Heart right ventricle (tissue), 16 donors: Measurements from ENCODE around the gene C4orf36. TPM values are rescaled to one million over a fixed set of nuclear protein-coding genes. Genes with fewer than 3 reads are reported as not detected.

Experiments
- ATAC-seq, 8 donors: fragments of 200-7000 bp; cut with Tn5 transposase; one replicate each; pipeline ENCODE4 v1.9.1; 2020; ENCODE audit warnings: mild to moderate bottlenecking in 8 of 8, moderate library complexity in 8 of 8, moderate number of reproducible peaks in 1 of 8
- DNase-seq, 2 donors: peaks; one replicate each; pipeline ENCODE4 v3.0.0-alpha.2; 2020
- H3K27ac ChIP-seq, 10 donors: fragments of 200-600 bp; sonication (generic) in 2 of 10; one replicate each; pipeline versions ENCODE4 v1.5.0 to v1.8.0; 2020 to 2022; ENCODE audit warnings: mild to moderate bottlenecking in 3 of 10
- H3K27me3 ChIP-seq, 7 donors: fragments of 200-600 bp; one replicate each; pipeline ENCODE4 v1.8.0; 2021 to 2022; ENCODE audit warnings: mild to moderate bottlenecking in 2 of 7
- H3K36me3 ChIP-seq, 9 donors: fragments of 200-600 bp; sonication (generic) in 1 of 9; one replicate each; pipeline versions ENCODE4 v1.5.0 to v1.8.0; 2020 to 2022; ENCODE audit warnings: mild to moderate bottlenecking in 2 of 9
- H3K4me1 ChIP-seq, 9 donors: fragments of 200-600 bp; sonication (generic) in 1 of 9; one replicate each; pipeline versions ENCODE4 v1.5.0 to v1.8.0; 2020 to 2022; ENCODE audit warnings: mild to moderate bottlenecking in 4 of 9
- H3K4me3 ChIP-seq, 10 donors: fragments of 200-600 bp; sonication (generic) in 2 of 10; one replicate each; pipeline versions ENCODE4 v1.5.0 to v1.8.0; 2020 to 2022; ENCODE audit warnings: mild to moderate bottlenecking in 7 of 10, moderate library complexity in 2 of 10
- H3K9me3 ChIP-seq, 11 donors: fragments of 200-600 bp in 10 of 11; sonication (generic) in 2 of 11; one replicate each; pipeline versions ENCODE4 v1.5.0 to v1.8.0; 2013 to 2022; ENCODE audit warnings: mild to moderate bottlenecking in 2 of 11, control low read depth in 1 of 11, moderate library complexity in 1 of 11
- WGBS, 2 donors: extraction: QIAGEN DNeasy Blood & Tissue Kit; methylation state at CpG; one replicate each; pipeline ENCODE4 v1.1.7; 2013; ENCODE audit warnings: inconsistent platforms in 1 of 2; 5-methylcytosine and 5-hydroxymethylcytosine counted together
- intact Hi-C, 10 donors: fragments of 100-400 bp; cut with DNase I; formaldehyde crosslinking; loops; one replicate each; pipeline versions ENCODE4 v1.11.1 to v1.14.2; 2022
- polyA plus RNA-seq, 2 donors: library from polyadenylated mRNA; stranded (reverse); fragments of 200-250 nt; gene quantifications; one replicate each; pipeline ENCODE4 v1.2.3, GENCODE V29; 2013
- total RNA-seq, 10 donors: library from RNA; stranded (reverse); fragmentation: NEBNext Ultra II Directional in 3 of 10; extraction: Animal tissue kit (Norgen Biotek cat#: 25700) in 3 of 10; gene quantifications; one replicate each; pipeline versions ENCODE4 v1.2.1 to v1.2.4, GENCODE V29; 2021 to 2023
- TF ChIP-seq, protein P1 (sequence below), 9 donors: fragments of 200-600 bp; sonication (generic) in 2 of 9; IDR thresholded peaks; one replicate each; pipeline versions ENCODE4 v1.5.0 to v1.8.0; 2021 to 2022; ENCODE audit warnings: antibody characterized with exemption in 9 of 9, mild to moderate bottlenecking in 5 of 9, moderate library complexity in 1 of 9
- donor health status: Arrhythmogenic right ventricular cardiomyopathy.
- donor health status: ischemic (EF 13 %, LVEDD 7.1; RV severe dilation, severe dysfunction).
- donor health status: healthy with polysubstance abuse.
- donor health status: DM: no; HTN: yes; CAD: no.
- donor health status: DM: no; HTN: no; CAD: no.
- donor health status: ischemic (EF 25% LVEDD 6.9; RV normal size, moderate dysfunction).
- donor health status: ischemic (EF 25% LVEDD 5.7; RV mildly dilated, moderate dysfunction).
- donor health status: healthy.
- donor health status: DM: yes; HTN: yes; CAD: no.
- donor health status: Ischemic cardiomyopathy.
- donor health status: ischemic (EF 35%, LVEDD 5.7; RV mildly dilated, moderate dysfunction).
- donor health status: nonischemic (EF 11% LVEDD 7.7; RV severe dilation, severe dysfunction).
- donor health status: DM: yes; HTN: yes; CAD: no.
- donor health status: PGD.
- donor health status: ischemic (EF 29% LVEDD 5.4; RV normal size, mild dysfunction).
- donor health status: nonischemic (EF 23%, LVEDD 6.1; RV moderate dilation, normal function).

The C4orf36 gene
- total and polyA plus RNA-seq, 12 donors, result 0.10 to 3.5 (median 1.0) TPM; not detected in 3

DNA sequence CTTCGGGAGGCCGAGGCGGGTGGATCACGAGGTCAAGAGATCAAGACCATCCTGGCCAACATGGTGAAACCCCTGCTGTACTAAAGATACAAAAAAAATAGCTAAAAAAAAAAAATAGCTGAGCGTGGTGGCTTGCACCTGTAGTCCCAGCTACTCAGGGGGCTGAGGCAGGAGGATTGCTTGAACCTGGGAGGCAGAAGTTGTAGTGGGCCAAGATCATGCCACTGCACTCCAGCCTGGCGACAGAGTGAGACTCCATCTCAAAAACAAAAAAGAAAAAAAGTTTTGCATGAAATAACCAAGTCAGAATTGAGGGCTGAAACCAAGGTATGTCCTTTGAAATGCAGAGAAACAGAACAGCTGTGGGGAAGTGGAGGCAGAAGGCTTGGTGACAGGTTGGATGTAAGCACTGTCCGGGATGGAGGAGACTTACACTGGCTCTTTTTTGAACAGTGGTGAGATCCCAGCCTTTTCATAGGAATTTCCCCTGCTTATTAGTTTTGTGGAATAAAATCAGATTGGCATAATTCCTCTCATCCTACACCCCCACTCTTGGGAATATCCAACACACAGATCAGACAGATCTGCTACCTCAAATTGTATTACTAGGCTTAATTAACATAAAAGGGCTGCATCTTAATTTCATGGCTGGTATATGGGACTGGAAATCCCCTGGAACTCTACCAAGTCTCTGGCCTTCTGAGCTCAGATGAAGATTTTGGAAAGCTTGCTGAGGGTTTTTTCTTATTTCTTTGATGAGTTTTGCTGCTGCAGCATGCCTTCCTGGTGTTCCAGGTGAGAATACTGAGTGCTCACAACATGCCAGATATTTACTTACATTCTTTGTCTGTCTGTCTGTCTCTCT, 18.8 kb upstream of the C4orf36 start:
- WGBS, 2 donors, result 88 to 92% methylated on average over 7 of the region's 7 CpGs
- TF ChIP-seq, protein P1, sequence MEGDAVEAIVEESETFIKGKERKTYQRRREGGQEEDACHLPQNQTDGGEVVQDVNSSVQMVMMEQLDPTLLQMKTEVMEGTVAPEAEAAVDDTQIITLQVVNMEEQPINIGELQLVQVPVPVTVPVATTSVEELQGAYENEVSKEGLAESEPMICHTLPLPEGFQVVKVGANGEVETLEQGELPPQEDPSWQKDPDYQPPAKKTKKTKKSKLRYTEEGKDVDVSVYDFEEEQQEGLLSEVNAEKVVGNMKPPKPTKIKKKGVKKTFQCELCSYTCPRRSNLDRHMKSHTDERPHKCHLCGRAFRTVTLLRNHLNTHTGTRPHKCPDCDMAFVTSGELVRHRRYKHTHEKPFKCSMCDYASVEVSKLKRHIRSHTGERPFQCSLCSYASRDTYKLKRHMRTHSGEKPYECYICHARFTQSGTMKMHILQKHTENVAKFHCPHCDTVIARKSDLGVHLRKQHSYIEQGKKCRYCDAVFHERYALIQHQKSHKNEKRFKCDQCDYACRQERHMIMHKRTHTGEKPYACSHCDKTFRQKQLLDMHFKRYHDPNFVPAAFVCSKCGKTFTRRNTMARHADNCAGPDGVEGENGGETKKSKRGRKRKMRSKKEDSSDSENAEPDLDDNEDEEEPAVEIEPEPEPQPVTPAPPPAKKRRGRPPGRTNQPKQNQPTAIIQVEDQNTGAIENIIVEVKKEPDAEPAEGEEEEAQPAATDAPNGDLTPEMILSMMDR (IDR thresholded peaks at IDR 0.05), result no peak
- H3K27ac ChIP-seq, result no peak overlapping the region

DNA sequence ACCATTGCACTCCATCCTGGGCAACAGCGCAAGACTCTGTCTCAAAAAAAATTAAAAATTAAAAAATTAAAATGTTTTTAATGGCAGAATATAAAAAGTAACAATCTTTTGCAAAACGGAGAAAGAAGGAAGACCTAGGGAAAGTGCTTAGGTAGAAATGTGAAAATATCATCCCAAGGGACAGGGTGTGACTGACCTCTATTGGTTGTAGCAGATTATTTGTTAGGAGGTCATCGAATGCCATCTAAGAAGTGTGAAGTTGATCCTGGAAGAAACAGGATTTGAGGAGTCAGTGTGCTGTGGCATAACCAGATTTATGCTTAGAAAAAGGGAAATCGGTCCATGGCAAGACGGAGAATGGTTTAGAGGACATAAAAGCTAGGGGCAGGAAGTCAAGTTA, 18.1 kb upstream of the C4orf36 start:
- H3K4me3 ChIP-seq, result no peak overlapping the region
- peaks cover 0 to 50% (median 14%) of the 10 kb centered on the region in 9 donors for H3K4me1 ChIP-seq
- TF ChIP-seq, protein P1 (IDR thresholded peaks at IDR 0.05), result no peak
- no peaks in the 10 kb centered on the region for H3K9me3 ChIP-seq
- intact Hi-C loops, result no loop called here
- peaks cover 0 to 3% (median 0%) of the 10 kb centered on the region in 9 donors for H3K36me3 ChIP-seq
- H3K27ac ChIP-seq, result peak overlapping the region in 1 of 10 donors; percentile 15
- no peak for DNase-seq
- no peaks in the 10 kb centered on the region for H3K27me3 ChIP-seq
- no peak for ATAC-seq
- WGBS, 2 donors, result 90% methylated on average over 5 of the region's 5 CpGs

More for the DNA sequence above, 18.8 kb upstream of the C4orf36 start:
- H3K4me3 ChIP-seq, result no peak overlapping the region
- no peak for DNase-seq
- intact Hi-C loops, result no loop called here
- peaks cover 0 to 50% (median 14%) of the 10 kb centered on the region in 9 donors for H3K4me1 ChIP-seq
- no peak for ATAC-seq
- H3K9me3 ChIP-seq, result no peaks in the 10 kb centered on the region
- H3K27me3 ChIP-seq, result no peaks in the 10 kb centered on the region
- peaks cover 0 to 3% (median 0%) of the 10 kb centered on the region in 9 donors for H3K36me3 ChIP-seq

DNA sequence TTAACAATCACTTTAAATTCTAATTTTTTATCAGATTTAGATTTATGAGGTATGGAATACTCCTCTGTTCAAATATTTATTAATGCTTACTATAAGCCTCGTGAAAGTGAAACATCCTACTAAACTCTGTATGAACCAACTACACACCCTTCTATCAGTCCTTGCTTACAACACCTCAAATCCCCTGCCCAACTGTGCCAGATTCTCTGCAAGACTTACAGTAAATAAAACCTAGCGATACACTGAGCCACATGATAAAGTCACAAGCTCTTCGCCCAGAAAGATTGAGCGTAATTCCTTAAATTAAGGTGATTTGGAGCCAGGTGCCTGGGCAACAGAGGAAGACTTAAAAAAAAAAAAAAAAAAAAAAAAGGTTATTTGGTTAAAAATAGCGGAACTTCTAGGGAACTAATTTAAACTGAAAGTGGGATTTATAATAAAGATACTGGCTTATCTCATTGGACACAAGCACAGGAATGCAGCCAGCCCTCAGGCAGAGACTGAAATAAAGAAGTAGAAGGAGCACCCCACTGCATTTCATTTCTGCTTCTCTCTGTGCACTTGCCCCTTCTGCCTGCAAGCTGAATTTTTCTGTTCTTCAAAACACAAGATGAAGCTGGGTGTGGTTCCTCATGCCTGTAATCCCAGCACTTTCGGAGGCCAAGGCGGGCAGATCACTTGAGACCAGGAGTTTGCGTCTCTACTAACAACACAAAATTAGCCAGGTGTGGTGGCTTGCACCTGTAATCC, 17.5 kb upstream of the C4orf36 start:
- Histone ChIP-seq H3K9me3 (no peaks in the 10 kb centered on the region), H3K4me1 (peaks cover 0 to 53% (median 14%) of the 10 kb centered on the region in 9 donors), H3K27me3 (no peaks in the 10 kb centered on the region), H3K36me3 (peaks cover 0 to 3% (median 0%) of the 10 kb centered on the region in 9 donors), H3K27ac (peak overlapping the region in 1 of 10 donors; percentile 15), H3K4me3 (no peak overlapping the region)
- intact Hi-C loops, result no loop called here
- TF ChIP-seq, protein P1 (IDR thresholded peaks at IDR 0.05), result no peak
- WGBS, 2 donors, result 76 to 86% methylated on average over 8 of the region's 8 CpGs
- ATAC-seq (peak in 1 of 8 donors; percentile 14), DNase-seq (no peak)

DNA sequence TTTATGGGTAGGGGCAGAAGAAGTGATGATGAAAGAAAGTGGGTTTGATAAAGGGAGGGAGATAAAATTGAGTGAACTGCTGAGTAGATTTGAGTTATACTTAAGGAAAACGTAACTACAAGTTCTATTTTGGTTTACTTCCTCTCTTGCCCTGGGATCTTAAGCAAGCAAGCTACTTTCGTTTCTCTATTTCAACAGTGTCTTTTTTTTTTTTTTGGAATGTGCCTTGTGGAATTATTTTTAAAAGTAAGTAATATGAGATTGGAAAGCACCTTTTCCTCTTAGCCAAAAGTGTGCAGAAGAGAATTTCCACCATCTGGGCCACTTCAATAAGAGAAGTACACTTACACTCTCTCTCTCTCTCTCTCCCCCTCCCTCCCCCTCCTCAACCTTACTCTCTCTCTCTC, 16.0 kb upstream of the C4orf36 start:
- WGBS, 2 donors, result 31% methylated on average over 2 of the region's 2 CpGs
- peak in 4 of 8 donors; percentile 43 to 55 (median 48) for ATAC-seq
- DNase-seq, result no peak

More for the DNA sequence above, 16.0 kb upstream of the C4orf36 start:
- peak overlapping the region in 8 of 10 donors; percentile 5 to 62 (median 44) for H3K27ac ChIP-seq
- no peaks in the 10 kb centered on the region for H3K9me3 ChIP-seq
- intact Hi-C loops, result no loop called here
- no peaks in the 10 kb centered on the region for H3K36me3 ChIP-seq
- peaks cover 0 to 61% (median 14%) of the 10 kb centered on the region in 9 donors for H3K4me1 ChIP-seq
- peak overlapping the region in 2 of 10 donors; percentile 5 to 24 for H3K4me3 ChIP-seq
- no peaks in the 10 kb centered on the region for H3K27me3 ChIP-seq
- TF ChIP-seq, protein P1 (IDR thresholded peaks at IDR 0.05), result no peak
